Sigmoid colon (tissue), 4 donors: ENCODE data around the gene BIN1.

ENCODE experiments used
- EP300 ChIP-seq, 4 donors: sonication (generic); formaldehyde crosslinking; IDR thresholded peaks; one replicate each; pipeline ENCODE4 v1.6.1; 2017; ENCODE audit warnings: antibody characterized with exemption in 4 of 4
- POLR2A ChIP-seq, 2 donors: fragments of 450-650 bp; IDR thresholded peaks; one replicate each; pipeline ENCODE4 v1.6.1; 2016; ENCODE audit warnings: antibody characterized with exemption in 2 of 2, mild to moderate bottlenecking in 2 of 2, moderate library complexity in 2 of 2
- POLR2AphosphoS5 ChIP-seq, 4 donors: sonication (generic); formaldehyde crosslinking; IDR thresholded peaks; one replicate each; pipeline ENCODE4 v1.6.1; 2017; ENCODE audit warnings: antibody characterized with exemption in 4 of 4
- TF ChIP-seq, protein P1 (sequence below), 4 experiments: fragments of 450-650 bp in 3 of 4; fragments of 200-600 bp in 1 of 4; IDR thresholded peaks; one replicate each; pipeline ENCODE4 v1.5.1; 2016 to 2019; ENCODE audit warnings: antibody characterized with exemption in 4 of 4, mild to moderate bottlenecking in 3 of 4, moderate library complexity in 2 of 4

DNA sequence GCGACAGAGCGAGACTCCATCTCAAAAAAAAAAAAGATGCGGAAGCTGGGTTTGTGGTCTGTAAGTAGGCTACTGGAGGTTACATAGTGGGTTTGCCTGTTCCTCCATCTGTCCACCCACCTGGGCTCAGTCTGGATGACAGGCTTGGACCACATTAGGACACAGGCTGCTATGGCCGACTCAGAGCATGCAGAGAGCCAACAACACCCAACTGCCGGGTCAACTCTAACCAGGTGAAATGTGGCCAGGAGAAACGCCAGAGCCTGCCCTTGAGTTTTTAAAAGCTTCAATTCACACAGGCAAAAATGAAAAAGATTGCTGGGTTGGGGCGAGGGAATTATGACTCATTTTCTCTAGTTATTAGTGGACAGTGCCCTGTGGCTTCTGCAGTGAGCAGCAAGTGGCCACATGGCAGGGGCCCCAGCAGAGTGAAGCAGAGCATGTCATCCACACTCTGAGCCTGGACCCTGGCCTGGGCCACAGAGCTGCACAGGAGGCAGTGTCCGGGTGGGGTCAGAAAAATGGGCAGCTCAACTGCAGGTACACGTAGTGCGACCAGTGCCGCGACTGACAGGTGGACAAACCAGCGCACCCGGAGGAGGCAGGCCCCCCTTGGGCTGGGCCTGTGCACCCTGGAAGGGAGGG, 67.4 kb downstream of the BIN1 start:
- TF ChIP-seq, protein P1, sequence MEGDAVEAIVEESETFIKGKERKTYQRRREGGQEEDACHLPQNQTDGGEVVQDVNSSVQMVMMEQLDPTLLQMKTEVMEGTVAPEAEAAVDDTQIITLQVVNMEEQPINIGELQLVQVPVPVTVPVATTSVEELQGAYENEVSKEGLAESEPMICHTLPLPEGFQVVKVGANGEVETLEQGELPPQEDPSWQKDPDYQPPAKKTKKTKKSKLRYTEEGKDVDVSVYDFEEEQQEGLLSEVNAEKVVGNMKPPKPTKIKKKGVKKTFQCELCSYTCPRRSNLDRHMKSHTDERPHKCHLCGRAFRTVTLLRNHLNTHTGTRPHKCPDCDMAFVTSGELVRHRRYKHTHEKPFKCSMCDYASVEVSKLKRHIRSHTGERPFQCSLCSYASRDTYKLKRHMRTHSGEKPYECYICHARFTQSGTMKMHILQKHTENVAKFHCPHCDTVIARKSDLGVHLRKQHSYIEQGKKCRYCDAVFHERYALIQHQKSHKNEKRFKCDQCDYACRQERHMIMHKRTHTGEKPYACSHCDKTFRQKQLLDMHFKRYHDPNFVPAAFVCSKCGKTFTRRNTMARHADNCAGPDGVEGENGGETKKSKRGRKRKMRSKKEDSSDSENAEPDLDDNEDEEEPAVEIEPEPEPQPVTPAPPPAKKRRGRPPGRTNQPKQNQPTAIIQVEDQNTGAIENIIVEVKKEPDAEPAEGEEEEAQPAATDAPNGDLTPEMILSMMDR (IDR thresholded peaks at IDR 0.05), result no peak
- TF ChIP-seq POLR2A (IDR thresholded peaks at IDR 0.05), result no peak
- TF ChIP-seq POLR2AphosphoS5 (IDR thresholded peaks at IDR 0.05), result no peak
- TF ChIP-seq EP300 (IDR thresholded peaks at IDR 0.05), result no peak
